GM15510 (cell line): ENCODE measurements around the gene UNC93A.

ENCODE experiments used
- POLR2A ChIP-seq: IDR thresholded peaks from 3 replicates; pipeline ENCODE4 v1.6.1; 2011; ENCODE audit warnings: borderline replicate concordance; ENCODE audit not compliant: insufficient read length; ENCODE audit errors: extremely low read depth

The UNC93A gene

GRCh38 chr6:167306401-167306998 lies 15.4 kb downstream of the UNC93A start:
- no peak for TF ChIP-seq POLR2A

GRCh38 chr6:167307342-167307955 lies 16.3 kb downstream of the UNC93A start:
- TF ChIP-seq POLR2A = no peak

GRCh38 chr6:167308207-167308606 lies 17.1 kb downstream of the UNC93A start:
- TF ChIP-seq POLR2A = no peak

GRCh38 chr6:167311286-167311685 lies 20.2 kb downstream of the UNC93A start:
- no peak for TF ChIP-seq POLR2A

- no peak for TF ChIP-seq POLR2A
These were observed 23.2 kb downstream of the UNC93A start for GRCh38 chr6:167314180-167314821.

- TF ChIP-seq POLR2A = no peak
These were observed 26.1 kb downstream of the UNC93A start for GRCh38 chr6:167317172-167317571.

GRCh38 chr6:167323111-167323510 lies 32.0 kb downstream of the UNC93A start:
- TF ChIP-seq POLR2A = no peak

GRCh38 chr6:167324111-167324510 lies 33.0 kb downstream of the UNC93A start:
- TF ChIP-seq POLR2A = no peak

- no peak for TF ChIP-seq POLR2A
These were observed 34.7 kb downstream of the UNC93A start for GRCh38 chr6:167325766-167326165.

GRCh38 chr6:167327391-167327790 lies 36.3 kb downstream of the UNC93A start:
- TF ChIP-seq POLR2A = no peak

- TF ChIP-seq POLR2A = no peak
These were observed 37.0 kb downstream of the UNC93A start for GRCh38 chr6:167328086-167328485.

- no peak for TF ChIP-seq POLR2A
These were observed 37.9 kb downstream of the UNC93A start for GRCh38 chr6:167329014-167329413.

GRCh38 chr6:167330750-167331149 lies 39.6 kb downstream of the UNC93A start:
- TF ChIP-seq POLR2A = no peak

- TF ChIP-seq POLR2A = no peak
These were observed 40.5 kb downstream of the UNC93A start for GRCh38 chr6:167331565-167331964.

- TF ChIP-seq POLR2A = no peak
These were observed 45.9 kb downstream of the UNC93A start for GRCh38 chr6:167336844-167337630.

GRCh38 chr6:167337675-167338449 lies 46.7 kb downstream of the UNC93A start:
- no peak for TF ChIP-seq POLR2A
